ENCODE results near the gene KLHDC10. TPM values are rescaled to one million over a fixed set of nuclear protein-coding genes. Genes with fewer than 3 reads are reported as not detected.
"Not testable (repeated sequence)": the region's sequence is repeated elsewhere in the genome, so short reads cannot be mapped to it uniquely, and the experiment has no call there.

The KLHDC10 gene
- total and polyA plus RNA-seq, 2 donors (not counting 1 experiment from before 2014, with no cell fraction given) = 7.1 to 25.7 TPM

DNA sequence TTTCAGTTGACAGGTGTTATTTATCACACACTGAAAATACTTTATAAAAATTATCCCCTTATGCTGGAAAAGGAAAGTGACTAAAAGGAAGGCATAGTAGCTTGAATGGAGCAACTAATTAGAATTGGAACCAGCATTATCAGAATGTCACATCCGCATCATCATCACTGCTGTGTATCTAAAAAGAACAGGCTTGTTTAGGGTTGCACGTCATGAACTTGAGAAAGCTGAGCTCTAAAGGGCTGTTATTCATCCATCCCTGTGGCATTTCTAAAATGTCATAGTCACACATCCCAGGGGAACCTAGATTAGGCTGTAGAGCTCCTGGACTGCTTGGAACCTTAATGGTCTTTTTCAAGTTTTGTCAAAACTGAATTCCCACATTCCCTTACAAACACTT lies 54.4 kb downstream of the KLHDC10 start:
- ChIA-PET CTCF (no interaction called here), POLR2A (no interaction called here)
- WGBS (ENCODE audit: insufficient coverage) = 88% methylated on average over 1 of the region's 2 CpGs
- no peak for ATAC-seq (ENCODE audit: low read depth)
- Mint-ChIP-seq H3K4me1 (no peaks in the 10 kb centered on the region), H3K27ac (no peak overlapping the region), H3K9me3 (ENCODE audit: insufficient read depth) (no peaks in the 10 kb centered on the region), H3K4me3 (no peak overlapping the region), H3K27me3 (no peaks in the 10 kb centered on the region)
- H3K4me3 ChIP-seq (ENCODE audit: control extremely low read depth in 1 of 5, extremely low read depth in 1 of 5, insufficient read depth in 1 of 5, low read depth in 2 of 5, low read length in 4 of 5) = no peak overlapping the region
- peaks cover 10 to 61% of the 10 kb centered on the region in 2 experiments for H3K36me3 ChIP-seq (replicated peaks in 1 of 2; ENCODE audit: control extremely low read depth in 1 of 2, control insufficient read depth in 1 of 2, extremely low read depth in 1 of 2, insufficient read depth in 2 of 2, low read length in 1 of 2)
- no peaks in the 10 kb centered on the region for H3K9me3 ChIP-seq (ENCODE audit: control extremely low read depth in 1 of 3, control insufficient read depth in 2 of 3, insufficient read depth in 1 of 3, low read length in 2 of 3)
- H3K4me2 ChIP-seq (replicated peaks; ENCODE audit: low read depth, low read length, poor library complexity, severe bottlenecking) = no peak overlapping the region
- no peaks in the 10 kb centered on the region for H3K4me1 ChIP-seq (ENCODE audit: control insufficient read depth in 2 of 2, insufficient read depth in 2 of 2, low read length in 2 of 2)
- no peak overlapping the region for H2AFZ ChIP-seq (ENCODE audit: insufficient read depth, low read depth, low read length, poor library complexity, severe bottlenecking)
- no peaks in the 10 kb centered on the region for H4K20me1 ChIP-seq (ENCODE audit: control insufficient read depth, insufficient read depth, low read length, poor library complexity, severe bottlenecking)
- no peak for TF ChIP-seq EZH2 (IDR thresholded peaks at IDR 0.05; ENCODE audit: borderline replicate concordance, insufficient read depth, low read depth, low read length, poor library complexity, severe bottlenecking)
- TF ChIP-seq, protein P1, sequence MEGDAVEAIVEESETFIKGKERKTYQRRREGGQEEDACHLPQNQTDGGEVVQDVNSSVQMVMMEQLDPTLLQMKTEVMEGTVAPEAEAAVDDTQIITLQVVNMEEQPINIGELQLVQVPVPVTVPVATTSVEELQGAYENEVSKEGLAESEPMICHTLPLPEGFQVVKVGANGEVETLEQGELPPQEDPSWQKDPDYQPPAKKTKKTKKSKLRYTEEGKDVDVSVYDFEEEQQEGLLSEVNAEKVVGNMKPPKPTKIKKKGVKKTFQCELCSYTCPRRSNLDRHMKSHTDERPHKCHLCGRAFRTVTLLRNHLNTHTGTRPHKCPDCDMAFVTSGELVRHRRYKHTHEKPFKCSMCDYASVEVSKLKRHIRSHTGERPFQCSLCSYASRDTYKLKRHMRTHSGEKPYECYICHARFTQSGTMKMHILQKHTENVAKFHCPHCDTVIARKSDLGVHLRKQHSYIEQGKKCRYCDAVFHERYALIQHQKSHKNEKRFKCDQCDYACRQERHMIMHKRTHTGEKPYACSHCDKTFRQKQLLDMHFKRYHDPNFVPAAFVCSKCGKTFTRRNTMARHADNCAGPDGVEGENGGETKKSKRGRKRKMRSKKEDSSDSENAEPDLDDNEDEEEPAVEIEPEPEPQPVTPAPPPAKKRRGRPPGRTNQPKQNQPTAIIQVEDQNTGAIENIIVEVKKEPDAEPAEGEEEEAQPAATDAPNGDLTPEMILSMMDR (IDR thresholded peaks at IDR 0.05) = no peak
- intact Hi-C loops (cut with micrococcal nuclease) = no loop called here
- no peak for DNase-seq
- H3K27me3 ChIP-seq (replicated peaks in 1 of 4; ENCODE audit: control extremely low read depth in 1 of 4, control insufficient read depth in 3 of 4, insufficient read depth in 4 of 4, low read length in 3 of 4) = no peaks in the 10 kb centered on the region
- no peak overlapping the region for H3K9ac ChIP-seq (ENCODE audit: low read length)
- H3K79me2 ChIP-seq (ENCODE audit: control insufficient read depth, insufficient read depth, low read length) = no peaks in the 10 kb centered on the region
- no peak overlapping the region for H3K27ac ChIP-seq (ENCODE audit: low read length in 2 of 2)

DNA sequence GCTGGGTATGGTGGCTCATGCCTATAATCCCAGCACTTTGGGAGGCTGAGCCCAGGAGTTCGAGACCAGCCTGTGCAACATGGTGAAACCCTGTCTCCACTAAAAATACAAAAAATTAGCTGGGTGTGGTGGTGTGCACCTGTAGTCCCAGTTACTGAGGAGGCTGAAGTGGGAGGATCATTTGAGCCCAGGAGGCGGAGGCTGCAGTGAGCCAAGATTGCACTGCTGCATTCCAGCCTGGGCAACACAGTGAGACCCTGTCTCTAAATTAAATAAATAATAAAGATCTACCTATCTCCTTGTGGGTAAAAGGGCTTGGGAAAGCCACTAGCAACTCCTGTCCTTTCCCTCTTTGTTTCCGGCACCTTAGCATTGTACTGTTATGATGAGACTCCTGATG lies 56.5 kb downstream of the KLHDC10 start:
- POLR2A ChIA-PET; H2AFZ ChIP-seq (ENCODE audit: insufficient read depth, low read depth, low read length, poor library complexity, severe bottlenecking); H4K20me1 ChIP-seq (ENCODE audit: control insufficient read depth, insufficient read depth, low read length, poor library complexity, severe bottlenecking); H3K4me1 Mint-ChIP-seq; H3K4me3 Mint-ChIP-seq; H3K79me2 ChIP-seq (ENCODE audit: control insufficient read depth, insufficient read depth, low read length); DNase-seq; CTCF ChIA-PET; H3K4me3 ChIP-seq (ENCODE audit: control extremely low read depth in 1 of 5, extremely low read depth in 1 of 5, insufficient read depth in 1 of 5, low read depth in 2 of 5, low read length in 4 of 5); H3K9me3 Mint-ChIP-seq (ENCODE audit: insufficient read depth); ATAC-seq (ENCODE audit: low read depth); H3K9me3 ChIP-seq (ENCODE audit: control extremely low read depth in 1 of 3, control insufficient read depth in 2 of 3, insufficient read depth in 1 of 3, low read length in 2 of 3); H3K4me2 ChIP-seq (replicated peaks; ENCODE audit: low read depth, low read length, poor library complexity, severe bottlenecking); H3K27ac ChIP-seq (ENCODE audit: low read length in 2 of 2); H3K27me3 Mint-ChIP-seq; H3K4me1 ChIP-seq (ENCODE audit: control insufficient read depth in 2 of 2, insufficient read depth in 2 of 2, low read length in 2 of 2); H3K27me3 ChIP-seq (replicated peaks in 1 of 4; ENCODE audit: control extremely low read depth in 1 of 4, control insufficient read depth in 3 of 4, insufficient read depth in 4 of 4, low read length in 3 of 4); H3K27ac Mint-ChIP-seq; intact Hi-C loops (cut with micrococcal nuclease); H3K9ac ChIP-seq (ENCODE audit: low read length): not testable (repeated sequence)
- no CpG with 5 or more reads among the region's 3 CpGs for WGBS (ENCODE audit: insufficient coverage)
- H3K36me3 ChIP-seq (replicated peaks in 1 of 2; ENCODE audit: control extremely low read depth in 1 of 2, control insufficient read depth in 1 of 2, extremely low read depth in 1 of 2, insufficient read depth in 2 of 2, low read length in 1 of 2) = peaks cover 19 to 60% of the 10 kb centered on the region in 2 experiments

Data from B cell (primary cell).